H1 (cell line): ENCODE data around the gene COQ9. TPM values are rescaled to one million over a fixed set of nuclear protein-coding genes. Genes with fewer than 3 reads are reported as not detected.

Source experiments
- CBX8 ChIP-seq: fragments of 300-800, 300-1000 bp; sonication (generic); IDR thresholded peaks from 2 replicates; pipeline ENCODE4 v1.7.1; 2016; ENCODE audit warnings: low read depth, low read length, borderline replicate concordance
- HDAC6 ChIP-seq: IDR thresholded peaks from one replicate; pipeline ENCODE4 v1.7.1; 2012; ENCODE audit warnings: low read depth, mild to moderate bottlenecking, inconsistent platforms, low read length, moderate library complexity
- NANOG ChIP-seq: IDR thresholded peaks from 2 replicates; pipeline ENCODE4 v1.6.1; 2011; ENCODE audit warnings: low read length, low read depth, mild to moderate bottlenecking, inconsistent platforms; ENCODE audit not compliant: insufficient read depth, poor library complexity, severe bottlenecking
- RAD21 ChIP-seq, 2 experiments: IDR thresholded peaks in 1 of 2; conservative IDR thresholded peaks in 1 of 2; 2 replicates each; pipeline ENCODE4 v1.6.1; 2011; ENCODE audit warnings: low read depth in 2 of 2, low read length in 2 of 2, improper control_type of control experiment in 1 of 2, inconsistent platforms in 1 of 2, mild to moderate bottlenecking in 1 of 2, moderate library complexity in 1 of 2
- RNF2 ChIP-seq: fragments of 200-900, 300-1000 bp; sonication (generic); IDR thresholded peaks from 2 replicates; pipeline ENCODE4 v1.7.1; 2016; ENCODE audit warnings: borderline replicate concordance, low read depth, mild to moderate bottlenecking, antibody characterized with exemption, low read length; ENCODE audit not compliant: poor library complexity, severe bottlenecking; ENCODE audit errors: missing control alignments
- SP1 ChIP-seq: IDR thresholded peaks from 2 replicates; pipeline ENCODE4 v1.6.1; 2011; ENCODE audit warnings: low read depth, low read length
- SP4 ChIP-seq: IDR thresholded peaks from 2 replicates; pipeline ENCODE4 v1.6.1; 2012; ENCODE audit warnings: low read length, inconsistent platforms
- polyA plus RNA-seq, 7 experiments: library from polyadenylated mRNA; depleted of rRNA in 3 of 7; stranded (reverse) in 5 of 7; unstranded in 2 of 7; fragments of >200 nt in 5 of 7; fragments of 200-250 nt in 2 of 7; gene quantifications; 1 replicate in 5 of 7; 2 replicates in 1 of 7; 4 replicates in 1 of 7; pipeline versions ENCODE4 v1.2.1 to v1.2.3, GENCODE V29; 2011 to 2013; ENCODE audit warnings: missing spikeins in 2 of 7, mixed read lengths in 2 of 7
- total RNA-seq: library from RNA; stranded (reverse); fragmentation: NEBNext Ultra II Directional; extraction: Animal tissue kit (Norgen Biotek cat#: 25700); gene quantifications from 2 replicates; pipeline ENCODE4 v1.2.1, GENCODE V29; 2021
- TF ChIP-seq, protein P1 (sequence below), 3 experiments: IDR thresholded peaks; 1 replicate in 2 of 3; 2 replicates in 1 of 3; pipeline versions ENCODE4 v1.5.1 to v1.6.1; 2011; ENCODE audit warnings: low read length in 3 of 3, mild to moderate bottlenecking in 3 of 3, inconsistent platforms in 2 of 3, low read depth in 1 of 3, moderate library complexity in 1 of 3; ENCODE audit not compliant: insufficient read depth in 1 of 3; ENCODE audit errors: control extremely low read depth in 1 of 3

Gene COQ9
- total and polyA plus RNA-seq, 2 of the 8 experiments (the other 6 are each of a cell fraction or from before 2014, with no cell fraction given): 33.3 to 60.3 TPM

DNA sequence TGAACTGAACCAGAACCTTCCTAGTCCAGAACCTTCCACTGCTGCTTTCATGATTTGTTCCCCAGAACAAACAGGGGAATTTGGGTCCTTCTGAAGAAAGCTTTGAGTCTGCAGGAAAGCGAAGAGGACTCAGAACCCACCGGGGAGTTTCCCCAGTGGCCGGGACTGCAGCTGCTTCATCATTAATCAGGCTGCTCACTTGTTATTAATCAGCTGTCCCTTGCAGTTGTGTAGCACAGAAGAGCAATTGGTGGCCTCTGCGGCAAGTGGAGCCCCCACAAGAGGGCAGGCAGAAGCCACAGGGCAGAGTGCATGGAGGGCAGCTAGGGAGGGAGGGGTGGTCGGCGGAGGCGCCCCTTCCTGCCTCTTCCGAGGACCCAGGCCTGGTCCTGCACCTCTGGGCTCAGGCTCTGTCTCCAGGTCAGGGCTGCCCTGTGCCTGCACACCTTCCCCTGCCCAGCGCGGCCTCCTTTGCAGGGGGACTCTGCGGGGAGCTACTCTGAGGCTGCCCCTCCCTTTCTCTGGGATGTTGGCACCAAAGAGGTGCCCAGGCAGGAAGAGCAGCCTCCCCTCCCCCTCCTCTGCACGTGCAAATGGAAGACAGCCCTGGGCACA, 35.8 kb upstream of the COQ9 start (continued):
- TF ChIP-seq, protein P1, sequence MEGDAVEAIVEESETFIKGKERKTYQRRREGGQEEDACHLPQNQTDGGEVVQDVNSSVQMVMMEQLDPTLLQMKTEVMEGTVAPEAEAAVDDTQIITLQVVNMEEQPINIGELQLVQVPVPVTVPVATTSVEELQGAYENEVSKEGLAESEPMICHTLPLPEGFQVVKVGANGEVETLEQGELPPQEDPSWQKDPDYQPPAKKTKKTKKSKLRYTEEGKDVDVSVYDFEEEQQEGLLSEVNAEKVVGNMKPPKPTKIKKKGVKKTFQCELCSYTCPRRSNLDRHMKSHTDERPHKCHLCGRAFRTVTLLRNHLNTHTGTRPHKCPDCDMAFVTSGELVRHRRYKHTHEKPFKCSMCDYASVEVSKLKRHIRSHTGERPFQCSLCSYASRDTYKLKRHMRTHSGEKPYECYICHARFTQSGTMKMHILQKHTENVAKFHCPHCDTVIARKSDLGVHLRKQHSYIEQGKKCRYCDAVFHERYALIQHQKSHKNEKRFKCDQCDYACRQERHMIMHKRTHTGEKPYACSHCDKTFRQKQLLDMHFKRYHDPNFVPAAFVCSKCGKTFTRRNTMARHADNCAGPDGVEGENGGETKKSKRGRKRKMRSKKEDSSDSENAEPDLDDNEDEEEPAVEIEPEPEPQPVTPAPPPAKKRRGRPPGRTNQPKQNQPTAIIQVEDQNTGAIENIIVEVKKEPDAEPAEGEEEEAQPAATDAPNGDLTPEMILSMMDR (IDR thresholded peaks at IDR 0.05; ENCODE audit: control extremely low read depth in 1 of 3, insufficient read depth in 1 of 3, low read depth in 1 of 3, low read length in 3 of 3): no peak; a peak in 1 of 4 replicates
- TF ChIP-seq CBX8: no peak
- TF ChIP-seq NANOG: no peak
- TF ChIP-seq SP1: no peak
- no peak for TF ChIP-seq RNF2
- no peak; a peak in 1 of 4 replicates for TF ChIP-seq RAD21 (IDR thresholded peaks at IDR 0.05 in 1 of 2, conservative IDR thresholded peaks at IDR 0.05 in 1 of 2; ENCODE audit: low read depth in 2 of 2, low read length in 2 of 2)
- no peak for TF ChIP-seq SP4
- TF ChIP-seq HDAC6: no peak
- TF ChIP-seq, all 59 proteins: peak for 0
